Activated T-helper 1 cell treated with anti-CD3 and anti-CD28 coated beads, Interleukin-12 subunit alpha, Interleukin-12 subunit beta, Interleukin-2, Interleukin-4 antibody, amounts not matched to agents 30 ng/mL and 10 ng/mL and 1 ng/mL, durations not matched to agents 14 hours and 24 hours and 36 hours (primary cell): ENCODE results near the gene TBC1D23. TPM values are rescaled to one million over a fixed set of nuclear protein-coding genes. Genes with fewer than 3 reads are reported as not detected.
"Not testable (repeated sequence)": the region's sequence is repeated elsewhere in the genome, so short reads cannot be mapped to it uniquely, and the experiment has no call there.

Source experiments
- DNase-seq: peaks from one replicate; pipeline ENCODE4 v3.0.0; 2021; ENCODE audit warnings: low spot score
- H3K27ac Mint-ChIP-seq: one replicate; pipeline ENCODE4 v1.8.0; 2021; ENCODE audit warnings: mild to moderate bottlenecking, mixed read lengths
- H3K27me3 Mint-ChIP-seq: one replicate; pipeline ENCODE4 v1.8.0; 2022; ENCODE audit warnings: mild to moderate bottlenecking, moderate library complexity, mixed read lengths; ENCODE audit not compliant: insufficient read depth
- H3K36me3 Mint-ChIP-seq: one replicate; pipeline ENCODE4 v1.8.0; 2021; ENCODE audit warnings: low read depth, mixed read lengths
- H3K4me1 Mint-ChIP-seq: one replicate; pipeline ENCODE4 v1.8.0; 2021; ENCODE audit warnings: low read depth, mixed read lengths
- H3K4me3 Mint-ChIP-seq: one replicate; pipeline ENCODE4 v1.8.0; 2021; ENCODE audit warnings: mild to moderate bottlenecking, moderate library complexity, mixed read lengths
- H3K9me3 Mint-ChIP-seq: one replicate; pipeline ENCODE4 v1.8.0; 2021; ENCODE audit warnings: mixed read lengths
- intact Hi-C: fragments of 100-400 bp; cut with micrococcal nuclease; formaldehyde crosslinking; loops from one replicate; pipeline ENCODE4 v1.15.1; 2024
- total RNA-seq: library from RNA; stranded (reverse); gene quantifications from 2 replicates; pipeline ENCODE4 v1.2.3, GENCODE V29; 2022

The TBC1D23 gene
- total RNA-seq, 1 donor from 2014 or later = 19.0 TPM

GRCh38 chr3:100324044-100324443, 63.3 kb downstream of the TBC1D23 start:
- Mint-ChIP-seq H3K27ac (no peak overlapping the region), H3K27me3 (no peaks in the 10 kb centered on the region), H3K4me3 (no peak overlapping the region), H3K4me1 (no peaks in the 10 kb centered on the region), H3K36me3 (peaks cover 15% of the 10 kb centered on the region), H3K9me3 (no peaks in the 10 kb centered on the region)
- intact Hi-C loops = no loop called here
- no peak for DNase-seq

DNA sequence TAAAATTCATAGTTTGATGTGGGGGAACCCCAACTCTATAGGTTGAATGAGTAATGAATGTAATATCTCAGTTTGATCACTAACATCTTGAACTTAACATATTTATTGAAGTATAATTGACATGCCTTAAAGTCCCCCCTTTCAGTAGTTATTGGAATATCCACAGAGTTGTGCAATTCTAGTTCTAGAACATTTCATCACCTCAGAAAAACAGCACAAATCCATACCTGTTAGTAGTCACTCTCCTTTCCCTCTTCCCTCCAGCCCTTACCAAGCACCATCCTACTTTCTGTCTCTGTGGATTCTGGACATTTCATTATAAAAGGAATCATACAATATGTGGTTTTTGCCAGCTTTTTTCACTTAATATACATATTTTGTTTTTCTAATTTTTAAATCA, 65.0 kb downstream of the TBC1D23 start:
- H3K9me3 Mint-ChIP-seq = no peaks in the 10 kb centered on the region
- H3K36me3 Mint-ChIP-seq = peaks cover 10% of the 10 kb centered on the region
- no peaks in the 10 kb centered on the region for H3K4me1 Mint-ChIP-seq
- H3K4me3 Mint-ChIP-seq = no peak overlapping the region
- DNase-seq = no peak
- no peaks in the 10 kb centered on the region for H3K27me3 Mint-ChIP-seq
- no peak overlapping the region for H3K27ac Mint-ChIP-seq
- intact Hi-C loops = no loop called here

DNA sequence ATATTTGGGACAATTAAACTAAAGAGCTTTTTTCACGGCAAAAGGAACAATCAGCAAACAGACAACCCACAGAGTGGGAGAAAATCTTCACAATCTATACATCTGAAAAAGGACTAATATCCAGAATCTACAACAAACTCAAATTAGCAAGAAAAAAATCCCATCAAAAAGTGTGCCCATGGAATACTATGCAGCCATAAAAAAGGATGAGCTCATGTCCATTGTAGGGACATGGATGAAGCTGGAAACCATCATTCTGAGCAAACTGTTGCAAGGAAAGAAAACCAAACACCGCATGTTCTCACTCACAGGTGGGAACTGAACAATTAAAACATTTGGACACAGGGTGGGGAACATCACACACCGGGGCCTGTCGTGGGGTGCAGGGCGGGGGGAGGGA, 66.6 kb downstream of the TBC1D23 start:
- H3K9me3 Mint-ChIP-seq, H3K4me3 Mint-ChIP-seq, H3K36me3 Mint-ChIP-seq, DNase-seq, H3K27ac Mint-ChIP-seq, H3K4me1 Mint-ChIP-seq, intact Hi-C loops, H3K27me3 Mint-ChIP-seq: not testable (repeated sequence)

DNA sequence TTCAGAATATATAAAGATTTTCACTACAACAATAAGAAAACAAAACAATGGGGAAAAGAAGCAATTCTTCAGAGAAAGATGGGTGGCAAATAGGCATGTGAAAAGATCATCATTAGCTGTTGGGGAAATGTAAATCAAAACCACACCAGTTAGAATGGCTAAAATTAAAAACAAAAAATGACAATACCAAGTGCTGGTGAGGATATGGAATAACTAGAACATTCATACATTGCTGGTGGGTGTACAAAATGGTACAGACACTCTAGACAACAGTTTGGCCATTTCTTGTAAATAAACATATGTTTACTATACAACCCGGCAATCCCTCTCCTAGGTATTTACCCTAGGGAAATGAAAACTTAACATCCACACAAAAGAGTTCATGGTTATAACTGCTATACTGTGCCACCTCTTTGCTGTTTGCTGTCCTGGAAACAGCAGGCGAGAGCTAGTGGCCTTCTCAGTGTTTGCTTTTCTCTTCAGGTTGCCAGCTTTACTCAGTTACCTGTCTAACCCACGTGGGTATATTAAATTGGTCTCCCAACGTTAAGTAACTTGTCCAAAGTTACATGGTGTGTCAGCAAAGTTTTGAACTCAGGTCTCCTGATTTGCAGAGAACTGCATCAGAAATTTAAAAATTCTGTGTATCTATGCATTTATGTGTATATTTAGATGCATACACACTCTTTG, 69.2 kb downstream of the TBC1D23 start:
- DNase-seq = no peak
- Mint-ChIP-seq H3K27ac (no peak overlapping the region), H3K4me3 (no peak overlapping the region), H3K4me1 (no peaks in the 10 kb centered on the region), H3K27me3 (no peaks in the 10 kb centered on the region), H3K36me3 (peaks cover 8% of the 10 kb centered on the region), H3K9me3 (no peaks in the 10 kb centered on the region)
- intact Hi-C loops = loop anchor here (5.0 to 10.0 kb wide), 2 partner anchors 498 to 1355 kb away; partner anchors contain the start of gene RPL24

GRCh38 chr3:100330651-100331050, 69.9 kb downstream of the TBC1D23 start:
- intact Hi-C loops = loop anchor here (5.0 to 10.0 kb wide), 2 partner anchors 498 to 1354 kb away; partner anchors contain the start of gene RPL24
- DNase-seq = no peak
- no peaks in the 10 kb centered on the region for H3K9me3 Mint-ChIP-seq
- H3K4me3 Mint-ChIP-seq = no peak overlapping the region
- H3K4me1 Mint-ChIP-seq = peaks cover 6% of the 10 kb centered on the region
- no peaks in the 10 kb centered on the region for H3K27me3 Mint-ChIP-seq
- peaks cover 8% of the 10 kb centered on the region for H3K36me3 Mint-ChIP-seq
- no peak overlapping the region for H3K27ac Mint-ChIP-seq

GRCh38 chr3:100331660-100332059, 70.9 kb downstream of the TBC1D23 start:
- intact Hi-C loops = loop anchor here (5.0 to 10.0 kb wide), 2 partner anchors 499 to 1353 kb away; partner anchors contain the start of gene RPL24
- peaks cover 14% of the 10 kb centered on the region for H3K4me1 Mint-ChIP-seq
- H3K9me3 Mint-ChIP-seq = no peaks in the 10 kb centered on the region
- no peak overlapping the region for H3K27ac Mint-ChIP-seq
- no peaks in the 10 kb centered on the region for H3K27me3 Mint-ChIP-seq
- peaks cover 5% of the 10 kb centered on the region for H3K36me3 Mint-ChIP-seq
- no peak for DNase-seq
- H3K4me3 Mint-ChIP-seq = no peak overlapping the region

DNA sequence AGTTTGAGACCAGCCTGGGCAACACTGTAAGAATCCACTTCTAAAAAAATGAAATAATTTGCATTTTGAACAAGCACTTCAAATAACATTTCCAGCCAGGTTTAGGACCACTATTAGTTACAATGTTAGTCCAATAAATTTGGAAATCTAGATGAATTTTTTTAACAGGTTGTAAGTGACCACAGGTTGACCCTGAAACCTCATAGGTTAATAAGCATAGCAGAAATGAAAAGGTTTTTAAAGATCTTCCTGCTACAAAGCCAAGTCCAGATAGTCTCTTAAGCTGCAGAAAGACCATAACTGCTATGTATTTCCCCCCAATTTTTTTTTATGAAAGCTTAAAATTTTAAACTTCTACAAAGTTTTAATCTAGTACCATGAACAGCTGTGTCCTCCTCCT, 72.3 kb downstream of the TBC1D23 start:
- no peak overlapping the region for H3K4me3 Mint-ChIP-seq
- DNase-seq = no peak
- H3K27me3 Mint-ChIP-seq = no peaks in the 10 kb centered on the region
- H3K36me3 Mint-ChIP-seq = peaks cover 2% of the 10 kb centered on the region
- H3K9me3 Mint-ChIP-seq = no peaks in the 10 kb centered on the region
- H3K4me1 Mint-ChIP-seq = peaks cover 14% of the 10 kb centered on the region
- H3K27ac Mint-ChIP-seq = no peak overlapping the region
- intact Hi-C loops = loop anchor here (5.0 to 10.0 kb wide), 2 partner anchors 501 to 1352 kb away; partner anchors contain the start of gene RPL24

DNA sequence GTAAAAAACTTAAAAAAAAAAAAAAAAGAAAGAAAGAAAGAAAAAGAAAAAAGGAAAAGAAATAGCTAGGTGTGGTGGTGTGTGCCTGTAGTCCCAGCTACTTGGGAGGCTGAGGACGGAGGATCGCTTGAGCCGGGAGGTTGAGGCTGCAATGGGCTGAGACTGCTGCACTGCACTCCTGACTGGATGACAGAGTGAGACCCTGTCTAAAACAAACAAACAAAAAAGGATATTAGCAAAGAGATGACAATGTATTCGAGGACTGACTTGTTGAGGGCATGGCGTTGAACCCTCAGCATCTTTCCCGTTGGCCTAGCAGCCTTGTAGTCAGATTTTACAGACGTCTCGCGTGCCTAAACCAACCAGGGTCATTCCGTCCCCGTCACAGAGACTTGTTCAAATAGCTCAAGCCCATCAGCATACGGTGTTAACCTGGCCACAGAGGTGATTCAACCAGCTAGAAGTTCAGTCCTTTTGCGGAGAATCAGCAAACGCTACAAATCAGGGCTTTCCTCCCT, 73.2 kb downstream of the TBC1D23 start:
- no peaks in the 10 kb centered on the region for H3K9me3 Mint-ChIP-seq
- H3K36me3 Mint-ChIP-seq = peaks cover 3% of the 10 kb centered on the region
- H3K4me3 Mint-ChIP-seq = peak overlapping the region; percentile 83
- H3K4me1 Mint-ChIP-seq = peaks cover 14% of the 10 kb centered on the region
- no peaks in the 10 kb centered on the region for H3K27me3 Mint-ChIP-seq
- peak overlapping the region; percentile 45 for H3K27ac Mint-ChIP-seq
- intact Hi-C loops = loop anchor here (1.0 to 10.0 kb wide), 9 partner anchors 9 to 1351 kb away; partner anchors contain the start of genes LNP1, PCNP, RPL24 and TBC1D23
- DNase-seq = no peak

DNA sequence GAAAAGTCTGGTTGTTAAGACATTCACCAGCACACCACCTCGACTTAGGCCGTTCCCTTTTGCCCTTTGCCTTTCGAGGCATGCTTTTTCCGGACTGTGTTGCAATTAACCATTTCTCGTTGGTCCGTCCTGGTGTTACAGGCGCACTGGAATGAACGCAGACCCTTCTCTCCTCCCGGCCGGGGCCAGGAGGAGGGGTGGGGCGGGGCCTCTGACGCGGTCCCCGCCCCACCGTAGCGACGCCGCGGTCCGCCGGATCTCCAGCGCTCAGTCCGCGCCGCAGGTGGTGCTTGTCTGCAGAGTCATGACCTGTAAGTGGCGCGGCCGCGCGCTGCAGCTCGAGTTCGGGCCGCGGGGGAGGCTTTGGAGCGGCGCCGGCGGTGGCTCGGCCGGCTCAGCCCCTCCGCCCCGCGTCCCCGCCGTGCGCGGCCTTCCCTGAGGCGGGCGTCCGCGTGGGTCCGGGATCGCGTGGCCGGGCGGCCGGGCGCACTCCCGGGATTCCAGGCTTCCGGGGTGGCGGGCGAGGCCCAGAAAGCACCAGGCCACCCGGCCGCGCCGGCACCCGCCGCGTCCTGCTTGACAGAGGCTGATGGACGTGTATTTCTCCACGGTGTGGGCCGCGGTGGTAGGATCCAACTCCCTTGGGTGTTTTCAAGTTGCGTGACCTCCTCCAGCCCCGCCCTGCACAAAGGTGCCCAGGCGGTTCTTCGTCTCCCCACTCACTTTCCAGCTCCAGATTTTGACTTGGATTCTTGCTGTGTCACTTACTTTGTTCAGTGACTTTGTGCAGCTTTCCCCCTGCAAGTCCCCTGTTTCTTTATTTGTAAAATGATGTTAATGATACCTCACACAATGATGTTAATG, 73.9 kb downstream of the TBC1D23 start, which contains the start of gene NIT2:
Gene NIT2 (plus strand): TSS at position 270 of the 864 bp plus-strand sequence. CDS start 35 bp downstream, at position 305.
- Mint-ChIP-seq H3K27ac (peak within 1 kb of the TSS; percentile 98), H3K36me3 (peaks cover 7% of the 10 kb centered on the region), H3K4me1 (peaks cover 14% of the 10 kb centered on the region), H3K9me3 (no peaks in the 10 kb centered on the region), H3K27me3 (no peaks in the 10 kb centered on the region), H3K4me3 (peak within 1 kb of the TSS; percentile 94)
- intact Hi-C loops = loop anchor here (1.0 to 10.0 kb wide), 9 partner anchors 9 to 1350 kb away; partner anchors contain the start of genes LNP1, PCNP, RPL24 and TBC1D23
- peak; percentile 73 for DNase-seq

GRCh38 chr3:100335434-100335833, 74.6 kb downstream of the TBC1D23 start:
- Mint-ChIP-seq H3K9me3 (no peaks in the 10 kb centered on the region), H3K4me3 (peak overlapping the region; percentile 94), H3K27me3 (no peaks in the 10 kb centered on the region), H3K4me1 (peaks cover 14% of the 10 kb centered on the region), H3K27ac (peak overlapping the region; percentile 98), H3K36me3 (peaks cover 10% of the 10 kb centered on the region)
- DNase-seq = no peak
- intact Hi-C loops = loop anchor here (2.0 to 10.0 kb wide), 3 partner anchors 65 to 1349 kb away; partner anchors contain the start of genes RPL24 and TBC1D23

DNA sequence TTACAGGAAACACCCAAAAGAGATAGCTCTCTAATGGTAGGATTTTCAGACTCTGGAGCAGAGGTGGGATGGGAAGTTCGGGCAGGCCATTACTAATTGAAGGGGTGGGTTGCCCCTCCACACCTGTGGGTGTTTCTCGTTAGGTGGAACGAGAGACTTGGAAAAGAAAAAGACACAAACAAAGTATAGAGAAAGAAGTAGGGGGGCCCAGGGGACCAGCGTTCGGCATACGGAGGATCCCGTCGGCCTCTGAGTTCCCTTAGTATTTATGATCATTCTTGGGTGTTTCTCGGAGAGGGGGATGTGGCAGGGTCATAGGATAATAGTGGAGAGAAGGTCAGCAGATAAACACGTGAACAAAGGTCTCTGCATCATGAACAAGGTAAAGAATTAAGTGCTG, 75.4 kb downstream of the TBC1D23 start:
- not testable (repeated sequence) for H3K9me3 Mint-ChIP-seq, H3K27ac Mint-ChIP-seq, DNase-seq, H3K4me3 Mint-ChIP-seq, H3K27me3 Mint-ChIP-seq
- H3K4me1 Mint-ChIP-seq = peaks cover 14% of the 10 kb centered on the region
- H3K36me3 Mint-ChIP-seq = peaks cover 17% of the 10 kb centered on the region
- intact Hi-C loops = loop anchor here (10.0 kb wide), 1 partner anchor 1349 kb away; the partner anchor contains the start of gene RPL24

GRCh38 chr3:100338911-100339310, 78.1 kb downstream of the TBC1D23 start:
- no peak overlapping the region for H3K4me3 Mint-ChIP-seq
- intact Hi-C loops = loop anchor here (10.0 kb wide), 1 partner anchor 1346 kb away; the partner anchor contains the start of gene RPL24
- no peaks in the 10 kb centered on the region for H3K27me3 Mint-ChIP-seq
- peak overlapping the region; percentile 22 for H3K27ac Mint-ChIP-seq
- no peak for DNase-seq
- no peaks in the 10 kb centered on the region for H3K9me3 Mint-ChIP-seq
- H3K36me3 Mint-ChIP-seq = peaks cover 31% of the 10 kb centered on the region
- H3K4me1 Mint-ChIP-seq = peaks cover 31% of the 10 kb centered on the region
